H1 (cell line): ENCODE measurements around the gene MMP8. TPM values are rescaled to one million over a fixed set of nuclear protein-coding genes. Genes with fewer than 3 reads are reported as not detected.

ENCODE experiments used
- CTCF ChIA-PET: fragments of 300-600 bp; sonication (Branson Sonifier 250); formaldehyde crosslinking; loops from one replicate; lab custom pipeline; 2021; ENCODE audit not compliant: partially characterized antibody; lab: Charles Lee
- POLR2A ChIA-PET: fragments of 300-600 bp; sonication (Branson Sonifier 250); formaldehyde crosslinking; loops from one replicate; lab custom pipeline; 2021; ENCODE audit warnings: inconsistent platforms; ENCODE audit not compliant: partially characterized antibody; lab: Charles Lee
- DNase-seq, 2 experiments: peaks; one replicate each; pipeline versions ENCODE4 v3.0.0 to v3.0.0-alpha.2; 2010 to 2022; ENCODE audit warnings: low spot score in 2 of 2, low read depth in 1 of 2, mixed read lengths in 1 of 2
- FAIRE-seq: peaks from 2 replicates; lab custom pipeline; 2011; peaks lifted over from hg19 to GRCh38; lab: Jason Lieb, UNC
- H2AFZ ChIP-seq: 2 replicates; pipeline ENCODE4 v1.8.1; 2012; ENCODE audit warnings: low read length, inconsistent platforms
- H2AK5ac ChIP-seq: 2 replicates; pipeline ENCODE4 v1.6.1; 2013; ENCODE audit warnings: low read depth, low read length
- H2BK120ac ChIP-seq: replicated peaks from 2 replicates; pipeline ENCODE3; 2013; ENCODE audit warnings: low read depth, low read length, inconsistent platforms
- H2BK12ac ChIP-seq: 2 replicates; pipeline ENCODE4 v1.6.1; 2013; ENCODE audit warnings: low read depth, low read length
- H2BK15ac ChIP-seq: 2 replicates; pipeline ENCODE4 v1.6.1; 2013; ENCODE audit warnings: low read length
- H2BK20ac ChIP-seq: 2 replicates; pipeline ENCODE4 v1.6.1; 2013; ENCODE audit warnings: low read length
- H2BK5ac ChIP-seq: 2 replicates; pipeline ENCODE4 v1.6.1; 2013; ENCODE audit warnings: low read depth, low read length
- H3K14ac ChIP-seq: 2 replicates; pipeline ENCODE4 v1.6.1; 2013; ENCODE audit warnings: inconsistent platforms; ENCODE audit not compliant: insufficient read length
- H3K18ac ChIP-seq: 2 replicates; pipeline ENCODE4 v1.6.1; 2013; ENCODE audit warnings: low read length; ENCODE audit errors: extremely low read depth
- H3K23ac ChIP-seq: 2 replicates; pipeline ENCODE4 v1.6.1; 2013; ENCODE audit warnings: inconsistent platforms; ENCODE audit not compliant: insufficient read length
- H3K23me2 ChIP-seq: 2 replicates; pipeline ENCODE4 v1.6.1; 2013; ENCODE audit warnings: low read depth, low read length
- H3K27ac ChIP-seq: 2 replicates; pipeline ENCODE4 v1.6.1; 2011; ENCODE audit warnings: low read depth, low read length, inconsistent platforms
- H3K27me3 ChIP-seq, 4 experiments: replicated peaks in 1 of 4; 1 replicate in 1 of 4; 2 replicates in 3 of 4; pipeline versions ENCODE4 v1.6.1 to v1.8.1; 2011 to 2013; ENCODE audit warnings: low read length in 3 of 4, mild to moderate bottlenecking in 3 of 4, inconsistent platforms in 2 of 4, mixed read lengths in 2 of 4, moderate library complexity in 1 of 4; ENCODE audit not compliant: control insufficient read depth in 3 of 4, insufficient read depth in 3 of 4; ENCODE audit errors: extremely low read depth in 1 of 4
- H3K36me3 ChIP-seq, 4 experiments: 2 replicates each; pipeline versions ENCODE4 v1.6.1 to v1.8.1; 2011 to 2013; ENCODE audit warnings: mild to moderate bottlenecking in 4 of 4, low read length in 3 of 4, moderate library complexity in 2 of 4, control low read depth in 1 of 4, inconsistent platforms in 1 of 4; ENCODE audit not compliant: insufficient read depth in 4 of 4, control insufficient read depth in 2 of 4
- H3K4ac ChIP-seq: replicated peaks from 2 replicates; pipeline ENCODE3; 2013; ENCODE audit warnings: low read length, low read depth, mixed read lengths, inconsistent platforms; ENCODE audit not compliant: insufficient read length
- H3K4me1 ChIP-seq, 4 experiments: replicated peaks in 1 of 4; 1 replicate in 1 of 4; 2 replicates in 3 of 4; pipeline versions ENCODE4 v1.6.1 to v1.8.1; 2011 to 2013; ENCODE audit warnings: low read length in 3 of 4, inconsistent platforms in 2 of 4, mixed read lengths in 1 of 4; ENCODE audit not compliant: insufficient read depth in 4 of 4, control insufficient read depth in 3 of 4
- H3K4me2 ChIP-seq, 2 experiments: 2 replicates each; pipeline versions ENCODE4 v1.6.1 to v1.8.1; 2011 to 2013; ENCODE audit warnings: low read depth in 2 of 2, low read length in 2 of 2, control low read depth in 1 of 2, inconsistent platforms in 1 of 2, mild to moderate bottlenecking in 1 of 2; ENCODE audit not compliant: insufficient read depth in 1 of 2
- H3K4me3 ChIP-seq, 4 experiments: fragments of 200-600, 300-600 bp in 1 of 4; sonication (generic), shearing (Covaris generic), sonication (Bioruptor Twin) in 1 of 4; 2 replicates each; pipeline versions ENCODE4 v1.5.1 to v1.8.1; 2011 to 2016; ENCODE audit warnings: low read length in 4 of 4, low read depth in 3 of 4, control low read depth in 2 of 4, inconsistent platforms in 2 of 4, mild to moderate bottlenecking in 2 of 4, mixed read lengths in 1 of 4, moderate library complexity in 1 of 4; ENCODE audit not compliant: insufficient read depth in 2 of 4; ENCODE audit errors: extremely low read depth in 1 of 4
- H3K56ac ChIP-seq: replicated peaks from 2 replicates; pipeline ENCODE3; 2013; ENCODE audit warnings: low read depth, mild to moderate bottlenecking, mixed read lengths, low read length, inconsistent platforms; ENCODE audit not compliant: insufficient read length
- H3K79me1 ChIP-seq: 2 replicates; pipeline ENCODE4 v1.6.1; 2013; ENCODE audit warnings: low read depth, low read length, control low read depth
- H3K79me2 ChIP-seq, 2 experiments: 2 replicates each; pipeline versions ENCODE4 v1.6.1 to v1.8.1; 2012 to 2013; ENCODE audit warnings: low read length in 2 of 2, mild to moderate bottlenecking in 2 of 2, inconsistent platforms in 1 of 2; ENCODE audit not compliant: insufficient read depth in 2 of 2, control insufficient read depth in 1 of 2
- H3K9ac ChIP-seq, 4 experiments: replicated peaks in 1 of 4; 1 replicate in 1 of 4; 2 replicates in 3 of 4; pipeline versions ENCODE4 v1.6.1 to v1.8.1; 2011 to 2013; ENCODE audit warnings: low read depth in 3 of 4, low read length in 3 of 4, control low read depth in 2 of 4, mild to moderate bottlenecking in 2 of 4, moderate library complexity in 2 of 4, inconsistent platforms in 1 of 4; ENCODE audit errors: extremely low read depth in 1 of 4
- H3K9me3 ChIP-seq, 2 experiments: 2 replicates each; pipeline versions ENCODE4 v1.6.1 to v1.8.1; 2012 to 2013; ENCODE audit warnings: mild to moderate bottlenecking in 2 of 2, moderate library complexity in 2 of 2, control low read depth in 1 of 2, inconsistent platforms in 1 of 2, low read depth in 1 of 2, low read length in 1 of 2, mixed read lengths in 1 of 2; ENCODE audit not compliant: insufficient read depth in 2 of 2
- H4K20me1 ChIP-seq, 2 experiments: replicated peaks in 1 of 2; 2 replicates each; pipeline versions ENCODE3 to v1.8.1; 2011 to 2013; ENCODE audit warnings: inconsistent platforms in 2 of 2, low read length in 2 of 2, mild to moderate bottlenecking in 1 of 2; ENCODE audit not compliant: insufficient read depth in 2 of 2, control insufficient read depth in 1 of 2
- H4K5ac ChIP-seq: 2 replicates; pipeline ENCODE4 v1.6.1; 2013; ENCODE audit warnings: low read length, low read depth, mixed read lengths, inconsistent platforms; ENCODE audit not compliant: insufficient read length
- H4K8ac ChIP-seq: 2 replicates; pipeline ENCODE4 v1.8.0; 2013; ENCODE audit warnings: mild to moderate bottlenecking, moderate library complexity, low read length, inconsistent platforms; ENCODE audit not compliant: insufficient read depth; ENCODE audit errors: extremely low read depth
- H4K91ac ChIP-seq: replicated peaks from 2 replicates; pipeline ENCODE3; 2013; ENCODE audit warnings: low read length, mixed read lengths, inconsistent platforms; ENCODE audit not compliant: insufficient read length
- BRCA1 ChIP-seq: IDR thresholded peaks from 2 replicates; pipeline ENCODE4 v1.6.1; 2012; ENCODE audit warnings: low read depth, low read length, improper control_type of control experiment
- CTCF ChIP-seq, 3 experiments: IDR thresholded peaks; 1 replicate in 2 of 3; 2 replicates in 1 of 3; pipeline versions ENCODE4 v1.5.1 to v1.6.1; 2011; ENCODE audit warnings: low read length in 3 of 3, mild to moderate bottlenecking in 3 of 3, inconsistent platforms in 2 of 3, low read depth in 1 of 3, moderate library complexity in 1 of 3; ENCODE audit not compliant: insufficient read depth in 1 of 3; ENCODE audit errors: control extremely low read depth in 1 of 3
- GABPA ChIP-seq: IDR thresholded peaks from 2 replicates; pipeline ENCODE4 v1.6.1; 2011; ENCODE audit warnings: mild to moderate bottlenecking, low read length, moderate library complexity, borderline replicate concordance; ENCODE audit not compliant: insufficient read depth
- KDM1A ChIP-seq: fragments of 200-600, 300-600 bp; sonication (generic); IDR thresholded peaks from 2 replicates; pipeline ENCODE4 v1.7.1; 2016; ENCODE audit warnings: mild to moderate bottlenecking, low read length, borderline replicate concordance
- PHF8 ChIP-seq: fragments of 200-600 bp; sonication (generic); conservative IDR thresholded peaks from 2 replicates; pipeline ENCODE4 v1.7.1; 2012; ENCODE audit warnings: low read depth, mild to moderate bottlenecking, inconsistent platforms, low read length, moderate library complexity
- RBBP5 ChIP-seq: IDR thresholded peaks from 2 replicates; pipeline ENCODE4 v1.7.1; 2012; ENCODE audit warnings: low read depth, mild to moderate bottlenecking, inconsistent platforms, low read length, moderate library complexity, borderline replicate concordance
- SRF ChIP-seq: IDR thresholded peaks from 2 replicates; pipeline ENCODE4 v1.6.1; 2011; ENCODE audit warnings: mild to moderate bottlenecking, low read depth, low read length, moderate library complexity
- SUZ12 ChIP-seq: fragments of 200-600 bp; sonication (generic); IDR thresholded peaks from 2 replicates; pipeline ENCODE4 v1.6.1; 2012; ENCODE audit warnings: mild to moderate bottlenecking, inconsistent platforms, low read length, moderate library complexity, mixed read lengths
- TAF1 ChIP-seq: IDR thresholded peaks from 2 replicates; pipeline ENCODE4 v1.6.1; 2011; ENCODE audit warnings: mild to moderate bottlenecking, low read depth, low read length
- YY1 ChIP-seq: IDR thresholded peaks from 2 replicates; pipeline ENCODE4 v1.6.1; 2011; ENCODE audit warnings: low read depth, mild to moderate bottlenecking, low read length
- ZNF274 ChIP-seq: IDR thresholded peaks from 2 replicates; pipeline ENCODE4 v1.7.0; 2012; ENCODE audit warnings: low read length, borderline replicate concordance; ENCODE audit errors: extremely low read depth
- WGBS, 2 experiments: shearing (Covaris generic) in 1 of 2; methylation state at CpG; one replicate each; pipeline versions ENCODE4 v1.1.6 to v1.1.7; 2013 to 2015; ENCODE audit warnings: low lambda C conversion rate in 2 of 2, mixed read lengths in 2 of 2, inconsistent platforms in 1 of 2, low coverage in 1 of 2, missing lambda C conversion rate in 1 of 2; ENCODE audit not compliant: insufficient replicate concordance in 2 of 2, insufficient coverage in 1 of 2, insufficient read length in 1 of 2; ENCODE audit errors: extremely low coverage in 1 of 2, missing lambda C conversion rate in 1 of 2; 5-methylcytosine and 5-hydroxymethylcytosine counted together
- polyA plus RNA-seq, 7 experiments: library from polyadenylated mRNA; depleted of rRNA in 3 of 7; stranded (reverse) in 5 of 7; unstranded in 2 of 7; fragments of >200 nt in 5 of 7; fragments of 200-250 nt in 2 of 7; gene quantifications; 1 replicate in 5 of 7; 2 replicates in 1 of 7; 4 replicates in 1 of 7; pipeline versions ENCODE4 v1.2.1 to v1.2.3, GENCODE V29; 2011 to 2013; ENCODE audit warnings: missing spikeins in 2 of 7, mixed read lengths in 2 of 7
- total RNA-seq: library from RNA; stranded (reverse); fragmentation: NEBNext Ultra II Directional; extraction: Animal tissue kit (Norgen Biotek cat#: 25700); gene quantifications from 2 replicates; pipeline ENCODE4 v1.2.1, GENCODE V29; 2021

The MMP8 gene
- total and polyA plus RNA-seq, 2 of the 8 experiments (the other 6 are each of a cell fraction or from before 2014, with no cell fraction given) = not detected

- H3K27ac ChIP-seq = no peak overlapping the region
- no peak for FAIRE-seq
- 73% methylated on average over 4 of the region's 4 CpGs; no CpG with 5 or more reads in 1 of the 2 experiments for WGBS, 2 experiments
- TF ChIP-seq PHF8 (no peak), RBBP5 (no peak), YY1 (no peak), SRF (no peak), BRCA1 (no peak), CTCF (IDR thresholded peaks at IDR 0.05; ENCODE audit: control extremely low read depth in 1 of 3, insufficient read depth in 1 of 3, low read depth in 1 of 3, low read length in 3 of 3) (no peak), TAF1 (no peak), SUZ12 (no peak), KDM1A (no peak), GABPA (no peak), ZNF274 (no peak)
These were observed 5.0 kb downstream of the MMP8 start for GRCh38 chr11:102719620-102720277.

More at GRCh38 chr11:102719620-102720277, 5.0 kb downstream of the MMP8 start:
- Histone ChIP-seq H3K23ac (no peak overlapping the region), H3K4me1 (no peaks in the 10 kb centered on the region), H2AK5ac (no peak overlapping the region), H2BK15ac (no peak overlapping the region), H3K27me3 (peaks cover 0 to 1% (median 0%) of the 10 kb centered on the region in 4 experiments; a peak in 1 of 7 replicates), H3K36me3 (no peaks in the 10 kb centered on the region), H4K8ac (no peak overlapping the region), H3K9me3 (no peaks in the 10 kb centered on the region), H3K14ac (no peak overlapping the region), H2BK12ac (no peak overlapping the region), H3K4me2 (no peak overlapping the region), H3K79me1 (no peaks in the 10 kb centered on the region), H3K23me2 (no peaks in the 10 kb centered on the region), H3K18ac (no peak overlapping the region), H2BK120ac (no peak overlapping the region), H3K56ac (no peak overlapping the region), H3K79me2 (no peaks in the 10 kb centered on the region), H4K91ac (no peak overlapping the region), H3K4ac (no peak overlapping the region), H2BK20ac (no peak overlapping the region), H4K20me1 (no peaks in the 10 kb centered on the region), H2AFZ (no peak overlapping the region), H4K5ac (no peak overlapping the region), H2BK5ac (no peak overlapping the region), H3K4me3 (no peak overlapping the region), H3K9ac (no peak overlapping the region)
- ChIA-PET CTCF (interaction anchor here (0.7 kb wide), 1 partner anchor 14 kb away, joined by 3 read pairs; no protein-coding TSS in a partner anchor), POLR2A (no interaction called here)
- DNase-seq = no peak
